Stimulated activated naive CD4-positive, alpha-beta T cell (primary cell): ENCODE measurements around the gene ANKH.

ENCODE experiments used
- DNase-seq, 6 experiments: peaks; one replicate each; lab custom pipeline; 2025; lab: John Stamatoyannopoulos, UW

Gene ANKH

GRCh38 chr5:14664270-14665100, 207.1 kb downstream of the ANKH start, which contains the start of gene OTULIN:
TSS of gene OTULIN (plus strand) at chr5:14664718. CDS start at chr5:14664826, 108 bp downstream.
- peak; percentile 62 to 88 (median 75) for DNase-seq

- no peak for DNase-seq
Measured at GRCh38 chr5:14663734-14664269, 207.8 kb downstream of the ANKH start.

GRCh38 chr5:14662721-14663260, 208.8 kb downstream of the ANKH start:
- DNase-seq = no peak

- DNase-seq = no peak
Measured at GRCh38 chr5:14660833-14661232, 210.7 kb downstream of the ANKH start.

GRCh38 chr5:14659821-14660607, 211.6 kb downstream of the ANKH start:
- DNase-seq = no peak

GRCh38 chr5:14656898-14657297, 214.7 kb downstream of the ANKH start:
- no peak for DNase-seq

GRCh38 chr5:14655146-14655741, 216.3 kb downstream of the ANKH start:
- DNase-seq = no peak
